ENCODE data around the gene SPAG17. TPM values are rescaled to one million over a fixed set of nuclear protein-coding genes. Genes with fewer than 3 reads are reported as not detected.

SPAG17 gene
- total RNA-seq, 1 donor from 2014 or later, result 0.30 TPM

GRCh38 chr1:118013938-118014337 is 171.1 kb downstream of the SPAG17 start:
- no peaks in the 10 kb centered on the region for H3K9me3 Mint-ChIP-seq (ENCODE audit: low read depth)
- no peak for TF ChIP-seq CTCF (IDR thresholded peaks at IDR 0.05)

GRCh38 chr1:118013336-118013735 is 171.7 kb downstream of the SPAG17 start:
- no peak overlapping the region for H3K4me3 Mint-ChIP-seq (ENCODE audit: unreplicated experiment)
- no peaks in the 10 kb centered on the region for H3K9me3 Mint-ChIP-seq (ENCODE audit: low read depth)
- H3K27me3 Mint-ChIP-seq (ENCODE audit: low read depth), result peaks cover 3% of the 10 kb centered on the region
- TF ChIP-seq CTCF (IDR thresholded peaks at IDR 0.05), result no peak
- DNase-seq (ENCODE audit: low spot score), result no peak
- no peak overlapping the region for H3K27ac Mint-ChIP-seq (ENCODE audit: unreplicated experiment)
- H3K4me1 Mint-ChIP-seq (ENCODE audit: low read depth), result no peaks in the 10 kb centered on the region
- no peaks in the 10 kb centered on the region for H3K36me3 Mint-ChIP-seq (ENCODE audit: low read depth)

More at GRCh38 chr1:118013938-118014337, 171.1 kb downstream of the SPAG17 start:
- Mint-ChIP-seq H3K4me3 (ENCODE audit: unreplicated experiment) (no peak overlapping the region), H3K27ac (ENCODE audit: unreplicated experiment) (no peak overlapping the region), H3K27me3 (ENCODE audit: low read depth) (peaks cover 3% of the 10 kb centered on the region), H3K36me3 (ENCODE audit: low read depth) (no peaks in the 10 kb centered on the region), H3K4me1 (ENCODE audit: low read depth) (no peaks in the 10 kb centered on the region)
- no peak for DNase-seq (ENCODE audit: low spot score)

DNA sequence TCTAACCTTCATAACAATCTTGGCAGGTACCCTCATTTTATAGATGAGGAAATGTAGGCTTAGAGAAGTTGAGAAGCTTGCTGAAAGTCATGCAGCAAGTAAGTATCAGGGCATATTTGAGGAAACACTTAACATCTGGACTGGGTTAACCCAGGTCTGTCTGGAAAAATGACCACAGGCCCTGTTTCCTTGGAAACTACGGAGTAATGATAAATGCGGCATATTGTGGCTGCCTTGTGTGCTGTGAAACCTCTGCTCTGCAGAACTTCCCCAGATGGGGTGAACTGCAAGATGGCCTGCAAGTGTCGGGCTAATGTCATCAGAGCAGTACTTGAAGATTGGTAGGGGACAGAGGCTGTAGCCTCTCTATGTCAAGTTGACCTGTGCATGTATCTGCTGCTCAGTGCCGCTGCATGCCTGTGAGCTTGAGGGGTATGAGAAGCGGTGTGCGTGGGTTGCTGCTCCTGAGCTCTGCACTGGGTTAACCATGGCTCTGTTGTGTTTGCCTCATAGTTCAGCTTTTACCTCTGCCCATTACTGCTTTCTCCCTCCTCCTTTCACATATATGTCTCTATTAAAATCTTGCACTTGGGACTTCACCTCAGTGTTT is 172.4 kb downstream of the SPAG17 start:
- Mint-ChIP-seq H3K27me3 (ENCODE audit: low read depth) (peaks cover 3% of the 10 kb centered on the region), H3K4me1 (ENCODE audit: low read depth) (no peaks in the 10 kb centered on the region), H3K36me3 (ENCODE audit: low read depth) (no peaks in the 10 kb centered on the region), H3K27ac (ENCODE audit: unreplicated experiment) (no peak overlapping the region), H3K9me3 (ENCODE audit: low read depth) (no peaks in the 10 kb centered on the region), H3K4me3 (ENCODE audit: unreplicated experiment) (no peak overlapping the region)
- no peak for TF ChIP-seq CTCF (IDR thresholded peaks at IDR 0.05)
- DNase-seq (ENCODE audit: low spot score), result no peak

DNA sequence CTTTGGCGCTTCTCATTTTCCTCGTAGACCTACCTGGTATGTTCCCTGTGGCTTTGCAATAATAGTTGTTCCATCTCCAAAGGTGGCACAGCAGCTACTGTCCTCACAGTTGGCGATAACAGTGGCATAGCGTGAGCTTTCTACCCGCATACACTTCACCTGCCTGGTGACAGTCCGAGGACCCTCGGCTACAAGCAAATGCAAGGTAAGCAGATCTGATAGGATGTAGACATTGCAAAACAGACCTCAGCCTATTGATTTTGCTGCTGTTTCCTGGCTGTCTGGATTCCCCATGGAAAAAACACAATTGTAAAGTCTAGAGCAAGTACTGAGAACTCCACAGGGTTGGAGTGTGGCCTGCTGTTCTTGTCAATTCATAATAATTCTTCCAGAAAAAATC is 177.0 kb downstream of the SPAG17 start:
- no peaks in the 10 kb centered on the region for H3K4me1 Mint-ChIP-seq (ENCODE audit: low read depth)
- peaks cover 3% of the 10 kb centered on the region for H3K27me3 Mint-ChIP-seq (ENCODE audit: low read depth)
- no peak for DNase-seq (ENCODE audit: low spot score)
- peaks cover 5% of the 10 kb centered on the region for H3K9me3 Mint-ChIP-seq (ENCODE audit: low read depth)
- TF ChIP-seq CTCF (IDR thresholded peaks at IDR 0.05), result no peak
- H3K4me3 Mint-ChIP-seq (ENCODE audit: unreplicated experiment), result no peak overlapping the region
- H3K36me3 Mint-ChIP-seq (ENCODE audit: low read depth), result peaks cover 3% of the 10 kb centered on the region
- no peak overlapping the region for H3K27ac Mint-ChIP-seq (ENCODE audit: unreplicated experiment)

GRCh38 chr1:118007391-118007790 is 177.6 kb downstream of the SPAG17 start:
- no peaks in the 10 kb centered on the region for H3K4me1 Mint-ChIP-seq (ENCODE audit: low read depth)
- no peak for TF ChIP-seq CTCF (IDR thresholded peaks at IDR 0.05)
- H3K27me3 Mint-ChIP-seq (ENCODE audit: low read depth), result peaks cover 3% of the 10 kb centered on the region

More at GRCh38 chr1:118007391-118007790, 177.6 kb downstream of the SPAG17 start:
- no peak for DNase-seq (ENCODE audit: low spot score)
- no peak overlapping the region for H3K4me3 Mint-ChIP-seq (ENCODE audit: unreplicated experiment)
- no peak overlapping the region for H3K27ac Mint-ChIP-seq (ENCODE audit: unreplicated experiment)
- H3K9me3 Mint-ChIP-seq (ENCODE audit: low read depth), result peaks cover 11% of the 10 kb centered on the region
- H3K36me3 Mint-ChIP-seq (ENCODE audit: low read depth), result peaks cover 5% of the 10 kb centered on the region

All from chondrocyte (in vitro differentiated cells).